Measurements from ENCODE around the gene EPS15.

- TF ChIP-seq CTCF (IDR thresholded peaks at IDR 0.05; ENCODE audit: low read depth, low read length, missing input control) = no peak
- TF ChIP-seq GABPA (IDR thresholded peaks at IDR 0.05 in 1 of 2, conservative IDR thresholded peaks at IDR 0.05 in 1 of 2) = no peak
- TF ChIP-seq REST (IDR thresholded peaks at IDR 0.05) = peak; percentile 38
- TF ChIP-seq MAX (IDR thresholded peaks at IDR 0.05) = no peak
- TF ChIP-seq JUND (IDR thresholded peaks at IDR 0.05) = no peak
Observed at GRCh38 chr1:51329443-51330325, 189.4 kb downstream of the EPS15 start.

Measured in liver (tissue), 3 donors.